ENCODE data around the gene CTNNAL1. TPM values are rescaled to one million over a fixed set of nuclear protein-coding genes. Genes with fewer than 3 reads are reported as not detected.

Gene CTNNAL1
- polyA plus RNA-seq, 1 donor (not counting 4 experiments of a cell fraction or from before 2014, with no cell fraction given) = 112 TPM

GRCh38 chr9:108910402-108910801, 102.9 kb downstream of the CTNNAL1 start:
- peaks cover 25 to 39% of the 10 kb centered on the region in 2 experiments for H3K36me3 ChIP-seq (ENCODE audit: control insufficient read depth in 2 of 2, extremely low read depth in 1 of 2, insufficient read depth in 2 of 2, low read length in 2 of 2)
- H3K4me1 ChIP-seq (ENCODE audit: control insufficient read depth, extremely low read depth, insufficient read depth, low read length) = no peaks in the 10 kb centered on the region
- H2AFZ ChIP-seq (ENCODE audit: control insufficient read depth, low read length) = no peak overlapping the region
- no peaks in the 10 kb centered on the region for H4K20me1 ChIP-seq (ENCODE audit: control insufficient read depth, extremely low read depth, insufficient read depth, low read length)
- no peaks in the 10 kb centered on the region for H3K9me1 ChIP-seq (ENCODE audit: control insufficient read depth, extremely low read depth, insufficient read depth, low read length)
- H3K4me3 ChIP-seq (ENCODE audit: control insufficient read depth in 2 of 3, extremely low read depth in 1 of 3, insufficient read depth in 2 of 3, low read depth in 1 of 3, low read length in 3 of 3) = no peak overlapping the region
- TF ChIP-seq CTCF (optimal IDR thresholded peaks at IDR 0.05 in 1 of 3, IDR thresholded peaks at IDR 0.05 in 1 of 3, conservative IDR thresholded peaks at IDR 0.05 in 1 of 3; ENCODE audit: extremely low read depth in 1 of 3, insufficient read depth in 2 of 3, low read length in 3 of 3) (no peak), EZH2 (IDR thresholded peaks at IDR 0.05; ENCODE audit: low read length) (no peak)
- FAIRE-seq = no peak
- H3K27me3 ChIP-seq (ENCODE audit: control insufficient read depth, extremely low read depth, insufficient read depth, low read length) = no peaks in the 10 kb centered on the region
- H3K27ac ChIP-seq (ENCODE audit: control insufficient read depth, insufficient read depth, low read length) = no peak overlapping the region
- no peak for DNase-seq (ENCODE audit: low read depth, low spot score)
- no peaks in the 10 kb centered on the region for H3K79me2 ChIP-seq (ENCODE audit: control insufficient read depth, insufficient read depth, low read length)
- H3K9ac ChIP-seq (ENCODE audit: control insufficient read depth, extremely low read depth, insufficient read depth, low read length) = no peak overlapping the region
- H3K9me3 ChIP-seq (ENCODE audit: control insufficient read depth, low read depth, low read length) = no peaks in the 10 kb centered on the region
- no peak overlapping the region for H3K4me2 ChIP-seq (ENCODE audit: control insufficient read depth, extremely low read depth, insufficient read depth, low read depth, low read length)
- dilution Hi-C loops (cut with MboI; ENCODE audit: extremely low pct_ligation_motif_present, low sequenced_read_pairs) = no loop called here

GRCh38 chr9:108905494-108905893, 107.8 kb downstream of the CTNNAL1 start:
- dilution Hi-C loops (cut with MboI; ENCODE audit: extremely low pct_ligation_motif_present, low sequenced_read_pairs) = no loop called here
- Histone ChIP-seq H3K36me3 (ENCODE audit: control insufficient read depth in 2 of 2, extremely low read depth in 1 of 2, insufficient read depth in 2 of 2, low read length in 2 of 2) (peaks cover 28 to 39% of the 10 kb centered on the region in 2 experiments), H3K9me1 (ENCODE audit: control insufficient read depth, extremely low read depth, insufficient read depth, low read length) (no peaks in the 10 kb centered on the region), H3K27ac (ENCODE audit: control insufficient read depth, insufficient read depth, low read length) (no peak overlapping the region), H3K4me2 (ENCODE audit: control insufficient read depth, extremely low read depth, insufficient read depth, low read depth, low read length) (no peak overlapping the region), H3K4me1 (ENCODE audit: control insufficient read depth, extremely low read depth, insufficient read depth, low read length) (no peaks in the 10 kb centered on the region), H3K4me3 (ENCODE audit: control insufficient read depth in 2 of 3, extremely low read depth in 1 of 3, insufficient read depth in 2 of 3, low read depth in 1 of 3, low read length in 3 of 3) (no peak overlapping the region), H3K9ac (ENCODE audit: control insufficient read depth, extremely low read depth, insufficient read depth, low read length) (no peak overlapping the region), H3K27me3 (ENCODE audit: control insufficient read depth, extremely low read depth, insufficient read depth, low read length) (no peaks in the 10 kb centered on the region), H3K79me2 (ENCODE audit: control insufficient read depth, insufficient read depth, low read length) (no peaks in the 10 kb centered on the region), H2AFZ (ENCODE audit: control insufficient read depth, low read length) (no peak overlapping the region), H3K9me3 (ENCODE audit: control insufficient read depth, low read depth, low read length) (no peaks in the 10 kb centered on the region), H4K20me1 (ENCODE audit: control insufficient read depth, extremely low read depth, insufficient read depth, low read length) (no peaks in the 10 kb centered on the region)
- DNase-seq (ENCODE audit: low read depth, low spot score) (no peak), FAIRE-seq (no peak)
- no peak for TF ChIP-seq EZH2 (IDR thresholded peaks at IDR 0.05; ENCODE audit: low read length)
- TF ChIP-seq CTCF (optimal IDR thresholded peaks at IDR 0.05 in 1 of 3, IDR thresholded peaks at IDR 0.05 in 1 of 3, conservative IDR thresholded peaks at IDR 0.05 in 1 of 3; ENCODE audit: extremely low read depth in 1 of 3, insufficient read depth in 2 of 3, low read length in 3 of 3) = no peak
